GM12892 (cell line): ENCODE data around the gene PCBD2.
"Not testable (repeated sequence)": the region's sequence is repeated elsewhere in the genome, so short reads cannot be mapped to it uniquely, and the experiment has no call there.

Experiments
- POLR2A ChIP-seq: IDR thresholded peaks from 2 replicates; pipeline ENCODE4 v1.6.1; 2011; ENCODE audit warnings: low read depth, low read length, control low read depth
- POLR2AphosphoS5 ChIP-seq: IDR thresholded peaks from 2 replicates; pipeline ENCODE4 v1.6.1; 2011; ENCODE audit warnings: low read depth, low read length, control low read depth
- TAF1 ChIP-seq: IDR thresholded peaks from 2 replicates; pipeline ENCODE4 v1.6.1; 2011; ENCODE audit warnings: low read depth, mild to moderate bottlenecking, control low read depth, low read length, borderline replicate concordance

- not testable (repeated sequence) for TF ChIP-seq POLR2A, TAF1, POLR2AphosphoS5
Measured at GRCh38 chr5:134881711-134882110, 23.2 kb upstream of the PCBD2 start.
